GM18505 (cell line): ENCODE data around the gene FAM32A.

Experiments
- ATAC-seq: cut with Tn5 transposase; IDR thresholded peaks from one replicate; pipeline ENCODE4 v1.9.1; 2021; ENCODE audit not compliant: unreplicated experiment
- POLR2A ChIP-seq: IDR thresholded peaks from 4 replicates; pipeline ENCODE4 v1.6.1; 2011; ENCODE audit warnings: borderline replicate concordance; ENCODE audit not compliant: insufficient read depth, insufficient read length; ENCODE audit errors: extremely low read depth

FAM32A gene

GRCh38 chr19:16184665-16185122, 516 bp upstream of the FAM32A start:
- TF ChIP-seq POLR2A = no peak
- peak; percentile 5 for ATAC-seq

GRCh38 chr19:16185768-16186123, 536 bp downstream of the FAM32A start:
- peak; percentile 35 for ATAC-seq
- no peak for TF ChIP-seq POLR2A

GRCh38 chr19:16188521-16188920, 3.3 kb downstream of the FAM32A start:
- TF ChIP-seq POLR2A = no peak
- no peak for ATAC-seq

GRCh38 chr19:16190198-16190597, 5.0 kb downstream of the FAM32A start:
- ATAC-seq = no peak

GRCh38 chr19:16190736-16191135, 5.5 kb downstream of the FAM32A start:
- no peak for ATAC-seq
- TF ChIP-seq POLR2A = no peak

More at GRCh38 chr19:16190198-16190597, 5.0 kb downstream of the FAM32A start:
- no peak for TF ChIP-seq POLR2A

- no peak for TF ChIP-seq POLR2A
- ATAC-seq = no peak
These were observed 6.2 kb downstream of the FAM32A start for GRCh38 chr19:16191216-16191908.

GRCh38 chr19:16193466-16193865, 8.3 kb downstream of the FAM32A start:
- no peak for TF ChIP-seq POLR2A

GRCh38 chr19:16197188-16197621, 12.0 kb downstream of the FAM32A start:
- no peak for TF ChIP-seq POLR2A
- ATAC-seq = no peak

More at GRCh38 chr19:16193466-16193865, 8.3 kb downstream of the FAM32A start:
- ATAC-seq = no peak

- ATAC-seq = peak; percentile 78
- peak; percentile 93 for TF ChIP-seq POLR2A
These were observed 12.6 kb downstream of the FAM32A start, which contains the start of gene AP1M1 for GRCh38 chr19:16197622-16198369. Gene AP1M1, plus strand, starts transcription at chr19:16197911. Its CDS starts 116 bp downstream, at chr19:16198027.

- TF ChIP-seq POLR2A = no peak
- no peak for ATAC-seq
These were observed 13.1 kb downstream of the FAM32A start for GRCh38 chr19:16198370-16198651.

- no peak for TF ChIP-seq POLR2A
- ATAC-seq = no peak
These were observed 14.2 kb downstream of the FAM32A start for GRCh38 chr19:16199275-16199932.

- ATAC-seq = no peak
These were observed 15.1 kb downstream of the FAM32A start for GRCh38 chr19:16200038-16201010.

GRCh38 chr19:16201011-16201391, 15.8 kb downstream of the FAM32A start:
- TF ChIP-seq POLR2A = no peak
- ATAC-seq = no peak

More at GRCh38 chr19:16200038-16201010, 15.1 kb downstream of the FAM32A start:
- TF ChIP-seq POLR2A = no peak
